HG02870 (cell line): ENCODE measurements around the gene C2.
A peak's percentile ranks its signal among the peaks of the same experiment; 100 is the strongest.

Experiments
- ATAC-seq: cut with Tn5 transposase; IDR thresholded peaks from one replicate; pipeline ENCODE4 v1.9.1; 2021; ENCODE audit warnings: mild to moderate bottlenecking, moderate library complexity; ENCODE audit not compliant: unreplicated experiment

C2 gene

DNA sequence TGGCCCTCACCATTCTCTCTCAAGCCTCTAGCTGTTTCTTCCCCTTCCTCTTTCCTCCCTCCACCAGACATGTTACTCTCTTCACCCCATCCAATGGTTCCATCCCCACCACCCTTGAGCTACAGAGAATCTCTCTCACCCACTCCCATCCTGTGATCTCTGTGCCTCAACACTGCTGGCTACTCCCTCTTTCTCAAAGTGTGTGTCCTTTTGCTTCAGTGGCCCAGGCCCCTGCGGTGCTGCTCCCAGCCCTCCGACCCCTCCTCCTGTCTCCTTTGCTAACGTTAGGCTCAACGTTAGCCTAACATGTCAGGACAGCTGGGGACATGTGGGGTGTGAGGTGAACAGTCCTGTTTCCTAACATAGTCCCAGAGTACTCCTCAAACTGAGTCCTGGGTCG is 25.4 kb downstream of the C2 start:
- no peak for ATAC-seq

GRCh38 chr6:31954511-31954910 is 27.0 kb downstream of the C2 start:
- ATAC-seq: no peak

DNA sequence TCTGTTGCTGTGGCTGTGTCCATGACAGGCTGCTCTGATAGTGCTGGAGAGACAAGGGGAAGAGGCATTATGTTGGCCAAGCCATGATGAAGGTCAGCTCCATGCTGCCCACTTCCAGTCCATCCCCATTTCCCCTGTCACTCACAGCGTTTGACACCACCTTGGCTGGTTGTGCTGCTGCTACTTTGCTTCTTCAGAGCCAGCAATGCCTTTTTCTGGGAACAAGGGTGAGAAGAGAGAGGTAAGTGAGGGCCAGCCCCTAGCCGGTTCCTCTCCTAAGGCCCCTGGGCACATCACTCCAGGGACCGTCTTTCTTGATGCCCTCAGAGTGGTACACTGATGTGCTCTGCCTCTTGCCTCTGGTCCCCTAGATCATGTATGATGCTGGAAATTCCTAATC is 29.3 kb downstream of the C2 start:
- ATAC-seq: no peak

DNA sequence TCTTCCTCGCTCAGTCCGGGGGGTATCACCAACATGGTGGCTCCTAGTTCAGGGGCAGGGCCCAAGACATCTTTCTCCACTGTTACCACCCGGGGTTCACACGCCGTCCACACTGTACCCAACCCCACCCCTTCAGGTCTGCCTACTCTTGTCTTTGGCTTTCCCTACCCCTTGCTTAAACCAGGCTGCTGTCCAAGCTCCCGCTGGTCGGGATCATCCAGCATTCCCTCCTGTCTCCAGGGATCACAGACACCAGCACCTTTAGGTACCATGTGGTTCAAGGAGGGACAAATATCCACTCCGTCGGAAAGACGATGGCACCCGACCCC is 30.9 kb downstream of the C2 start:
- ATAC-seq: no peak

GRCh38 chr6:31958741-31959739 is 31.5 kb downstream of the C2 start, which contains the start of the genes NELFE and SKIC2:
TSS of gene NELFE (minus strand) at chr6:31958971. CDS start at chr6:31958446, 525 bp downstream.
TSS of gene SKIC2 (plus strand) at chr6:31959175. CDS start at chr6:31959193, 18 bp downstream.
- peak; percentile 95 for ATAC-seq

DNA sequence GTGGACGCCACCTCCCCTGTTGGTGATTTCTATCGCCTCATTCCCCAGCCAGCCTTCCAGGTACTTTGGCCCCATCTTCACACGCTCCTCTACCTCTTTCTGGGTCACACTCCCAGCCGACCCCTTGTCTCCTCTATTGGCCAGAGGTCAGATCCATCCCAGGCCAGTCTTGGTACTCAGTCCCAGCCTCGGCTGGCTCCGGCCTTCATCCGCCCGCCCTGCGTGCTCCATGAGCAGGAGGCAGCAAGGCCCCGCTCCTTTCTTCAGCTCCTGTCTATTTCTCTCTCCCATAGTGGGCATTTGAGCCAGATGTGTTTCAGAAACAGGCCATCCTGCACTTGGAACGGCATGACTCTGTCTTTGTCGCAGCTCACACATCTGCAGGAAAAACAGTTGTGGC is 34.1 kb downstream of the C2 start:
- no peak for ATAC-seq

- ATAC-seq: no peak
These were observed 36.4 kb downstream of the C2 start for GRCh38 chr6:31963921-31964320.

GRCh38 chr6:31965700-31966099 is 38.2 kb downstream of the C2 start:
- ATAC-seq: no peak

DNA sequence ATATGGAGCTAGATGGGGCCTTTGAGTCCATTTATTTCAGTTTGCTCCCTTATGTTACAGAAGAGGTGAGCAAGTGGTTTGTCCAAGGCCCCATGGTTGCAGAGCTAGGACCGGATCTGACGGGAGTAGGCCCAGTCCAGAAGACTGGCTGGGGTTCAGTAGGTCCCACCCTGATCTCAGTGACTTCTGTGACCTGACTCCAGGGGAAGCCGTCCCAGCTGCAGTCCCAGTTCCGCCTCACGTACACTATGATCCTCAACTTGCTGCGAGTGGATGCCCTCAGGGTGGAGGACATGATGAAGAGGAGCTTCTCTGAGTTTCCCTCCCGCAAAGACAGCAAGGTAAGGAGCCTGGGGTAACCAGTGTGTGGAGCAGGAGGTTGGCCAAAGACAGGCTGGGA is 39.0 kb downstream of the C2 start:
- ATAC-seq: no peak

DNA sequence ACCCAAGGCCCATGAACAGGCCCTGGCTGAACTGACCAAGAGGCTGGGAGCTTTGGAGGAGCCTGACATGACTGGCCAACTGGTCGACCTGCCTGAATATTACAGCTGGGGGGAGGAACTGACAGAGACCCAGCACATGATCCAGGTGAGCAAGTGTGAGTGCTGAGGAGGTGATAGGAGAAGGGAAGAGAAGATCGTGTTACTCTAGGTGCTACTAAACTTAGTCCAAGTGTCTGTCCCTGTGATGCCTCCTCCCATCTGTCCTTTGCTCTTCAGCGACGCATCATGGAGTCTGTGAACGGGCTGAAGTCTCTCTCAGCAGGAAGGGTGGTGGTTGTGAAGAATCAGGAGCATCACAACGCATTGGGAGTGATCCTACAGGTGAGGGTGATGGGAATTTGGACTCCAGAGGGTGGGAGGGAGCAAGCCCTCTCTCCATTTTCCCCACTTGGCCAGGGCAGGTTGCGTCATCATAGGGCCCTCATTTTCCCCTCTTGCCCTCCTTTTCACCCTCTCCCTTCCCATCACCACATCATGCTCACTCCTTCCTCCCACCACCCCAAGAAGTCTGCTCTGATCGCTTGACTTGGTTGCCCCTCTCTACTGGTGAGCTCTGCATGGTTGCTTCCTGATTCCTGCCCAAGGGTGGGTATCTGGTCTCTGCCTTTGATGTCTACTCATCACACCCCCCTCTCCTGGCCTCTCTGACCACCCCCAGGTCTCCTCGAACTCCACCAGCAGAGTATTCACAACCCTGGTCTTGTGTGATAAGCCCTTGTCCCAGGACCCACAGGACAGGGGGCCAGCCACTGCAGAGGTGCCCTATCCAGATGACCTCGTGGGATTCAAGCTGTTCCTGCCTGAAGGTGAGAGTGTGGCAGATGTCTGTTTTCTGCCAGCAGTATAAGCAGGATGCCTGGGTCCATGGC is 39.7 kb downstream of the C2 start:
- ATAC-seq: no peak

DNA sequence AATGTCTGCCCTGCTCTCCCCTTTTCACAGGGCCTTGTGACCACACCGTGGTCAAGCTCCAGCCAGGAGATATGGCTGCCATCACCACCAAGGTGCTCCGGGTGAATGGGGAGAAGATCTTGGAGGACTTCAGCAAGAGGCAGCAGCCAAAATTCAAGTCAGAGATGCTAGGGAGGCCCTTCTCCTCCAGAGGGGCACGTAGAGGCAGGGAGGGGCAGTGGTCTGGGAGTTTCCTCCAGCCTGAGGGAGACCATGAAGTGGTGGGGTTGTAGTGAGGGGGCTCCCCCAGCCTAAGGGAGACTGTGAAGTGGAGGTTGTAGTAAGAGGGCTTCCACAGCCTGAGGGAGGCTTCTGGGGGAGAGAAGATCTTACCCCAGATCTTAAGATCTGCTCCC is 40.4 kb downstream of the C2 start:
- ATAC-seq: no peak

- no peak for ATAC-seq
These were observed 40.8 kb downstream of the C2 start for GRCh38 chr6:31968326-31968725.

DNA sequence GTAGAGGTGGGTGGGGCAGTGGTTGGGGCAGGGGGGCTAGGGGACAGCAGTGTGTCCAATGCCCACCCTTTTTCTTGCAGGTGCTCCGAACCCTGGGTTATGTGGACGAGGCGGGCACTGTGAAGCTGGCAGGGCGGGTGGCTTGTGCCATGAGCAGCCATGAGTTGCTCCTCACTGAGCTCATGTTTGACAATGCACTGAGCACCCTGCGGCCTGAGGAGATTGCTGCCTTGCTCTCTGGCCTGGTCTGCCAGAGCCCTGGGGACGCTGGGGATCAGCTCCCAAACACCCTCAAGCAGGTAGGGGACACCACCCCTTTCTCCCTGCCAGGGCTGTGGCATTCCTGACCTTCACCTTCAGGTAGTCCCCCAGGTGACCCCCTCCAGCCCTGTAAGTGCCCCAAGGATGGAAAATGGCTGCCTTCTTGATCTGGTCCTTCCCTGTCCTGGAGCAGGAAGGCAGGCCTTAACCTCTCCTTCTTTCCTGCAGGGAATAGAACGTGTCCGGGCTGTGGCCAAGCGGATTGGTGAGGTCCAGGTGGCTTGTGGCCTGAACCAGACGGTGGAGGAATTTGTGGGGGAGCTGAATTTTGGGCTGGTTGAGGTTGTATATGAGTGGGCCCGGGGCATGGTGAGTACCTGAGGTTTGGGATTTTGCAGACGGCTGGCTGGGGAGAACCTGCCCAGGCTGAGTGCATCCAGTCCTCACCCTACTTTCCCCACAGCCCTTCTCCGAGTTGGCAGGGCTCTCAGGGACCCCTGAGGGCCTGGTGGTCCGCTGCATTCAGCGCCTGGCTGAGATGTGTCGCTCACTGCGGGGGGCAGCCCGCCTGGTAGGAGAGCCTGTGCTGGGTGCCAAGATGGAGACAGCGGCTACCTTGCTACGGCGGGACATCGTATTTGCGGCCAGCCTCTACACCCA is 41.5 kb downstream of the C2 start:
- no peak for ATAC-seq

GRCh38 chr6:31969712-31970603 is 42.4 kb downstream of the C2 start:
- no peak for ATAC-seq

- ATAC-seq: no peak
These were observed 43.2 kb downstream of the C2 start for GRCh38 chr6:31970604-31971271.

DNA sequence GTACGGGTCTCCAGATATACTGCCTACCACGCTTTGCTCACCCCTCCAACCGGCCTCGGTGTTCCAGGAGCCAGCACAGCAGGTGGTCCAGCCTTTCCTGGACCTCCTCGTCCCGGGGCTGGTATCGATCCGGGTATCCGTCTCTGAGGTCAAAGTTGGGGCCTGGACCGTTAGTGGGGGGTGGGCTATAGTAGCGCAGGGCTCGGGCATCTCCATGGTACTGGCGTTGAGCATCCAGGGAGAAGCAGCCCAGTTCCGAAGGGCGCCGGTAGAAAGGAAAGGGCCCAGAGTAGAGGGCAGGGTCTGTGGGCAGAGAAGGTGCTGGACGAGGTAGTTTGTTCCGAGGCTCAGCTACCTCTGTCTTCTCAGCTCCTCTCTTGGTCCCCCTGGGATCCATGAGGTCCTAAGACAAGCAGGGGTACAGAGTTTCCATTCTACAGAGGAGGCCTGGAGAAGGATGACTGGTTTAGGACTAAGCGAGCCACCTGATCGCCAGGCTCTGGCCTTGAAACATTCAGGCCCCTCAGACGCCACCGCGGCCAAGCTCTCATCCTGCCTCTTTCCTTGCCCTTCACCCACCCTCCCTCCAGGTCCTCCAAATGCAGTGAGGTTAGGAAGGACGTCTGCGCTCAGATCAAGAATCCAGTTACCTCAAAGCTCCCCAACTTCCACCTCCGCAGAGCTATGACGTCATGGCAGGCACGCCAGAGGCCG is 43.9 kb downstream of the C2 start:
- no peak for ATAC-seq

DNA sequence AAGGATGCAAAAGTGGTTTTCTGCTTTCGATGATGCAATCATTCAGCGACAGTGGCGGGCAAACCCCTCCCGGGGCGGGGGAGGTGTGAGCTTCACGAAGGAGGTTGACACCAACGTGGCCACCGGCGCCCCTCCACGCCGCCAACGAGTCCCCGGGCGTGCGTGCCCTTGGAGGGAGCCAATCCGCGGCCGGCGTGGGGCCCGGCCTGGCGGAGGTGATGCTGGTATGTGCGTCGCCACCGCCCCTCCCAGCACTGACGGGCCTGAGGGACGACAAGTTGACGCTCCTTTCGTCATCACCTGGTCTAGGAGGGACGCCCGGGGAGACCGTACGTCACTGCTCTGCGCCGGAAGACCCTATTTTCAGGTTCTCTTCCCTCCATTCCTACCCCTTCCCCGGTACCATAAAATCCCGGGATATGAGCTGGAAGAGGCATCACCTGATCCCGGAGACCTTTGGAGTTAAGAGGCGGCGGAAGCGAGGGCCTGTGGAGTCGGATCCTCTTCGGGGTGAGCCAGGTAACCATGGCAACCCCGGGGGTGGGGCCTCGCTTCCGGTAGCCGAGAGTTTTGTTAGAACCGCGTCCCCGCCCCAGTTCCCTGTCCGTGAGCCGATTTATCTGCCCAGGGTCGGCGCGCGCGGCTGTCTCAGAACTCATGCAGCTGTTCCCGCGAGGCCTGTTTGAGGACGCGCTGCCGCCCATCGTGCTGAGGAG is 44.6 kb downstream of the C2 start, which contains the start of gene DXO:
DXO (minus strand) TSS at position 146 of the 716 bp plus-strand sequence. CDS start 463 bp downstream, outside the sequence.
- ATAC-seq: peak; percentile 83
